ENCODE measurements around the gene TP53I3.
"Not testable (repeated sequence)": the region's sequence is repeated elsewhere in the genome, so short reads cannot be mapped to it uniquely, and the experiment has no call there.

TP53I3 gene, protein sequence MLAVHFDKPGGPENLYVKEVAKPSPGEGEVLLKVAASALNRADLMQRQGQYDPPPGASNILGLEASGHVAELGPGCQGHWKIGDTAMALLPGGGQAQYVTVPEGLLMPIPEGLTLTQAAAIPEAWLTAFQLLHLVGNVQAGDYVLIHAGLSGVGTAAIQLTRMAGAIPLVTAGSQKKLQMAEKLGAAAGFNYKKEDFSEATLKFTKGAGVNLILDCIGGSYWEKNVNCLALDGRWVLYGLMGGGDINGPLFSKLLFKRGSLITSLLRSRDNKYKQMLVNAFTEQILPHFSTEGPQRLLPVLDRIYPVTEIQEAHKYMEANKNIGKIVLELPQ

GRCh38 chr2:24084386-24085199, at the start of gene TP53I3:
TP53I3 (minus strand) TSS chr2:24084834; CDS start chr2:24084326, 508 bp downstream.
- FAIRE-seq: no peak

GRCh38 chr2:24132543-24132942, 47.9 kb upstream of the TP53I3 start:
- FAIRE-seq: no peak

GRCh38 chr2:24125956-24126355, 41.3 kb upstream of the TP53I3 start:
- FAIRE-seq: no peak

GRCh38 chr2:24123922-24124580, 39.4 kb upstream of the TP53I3 start:
- FAIRE-seq: no peak

DNA sequence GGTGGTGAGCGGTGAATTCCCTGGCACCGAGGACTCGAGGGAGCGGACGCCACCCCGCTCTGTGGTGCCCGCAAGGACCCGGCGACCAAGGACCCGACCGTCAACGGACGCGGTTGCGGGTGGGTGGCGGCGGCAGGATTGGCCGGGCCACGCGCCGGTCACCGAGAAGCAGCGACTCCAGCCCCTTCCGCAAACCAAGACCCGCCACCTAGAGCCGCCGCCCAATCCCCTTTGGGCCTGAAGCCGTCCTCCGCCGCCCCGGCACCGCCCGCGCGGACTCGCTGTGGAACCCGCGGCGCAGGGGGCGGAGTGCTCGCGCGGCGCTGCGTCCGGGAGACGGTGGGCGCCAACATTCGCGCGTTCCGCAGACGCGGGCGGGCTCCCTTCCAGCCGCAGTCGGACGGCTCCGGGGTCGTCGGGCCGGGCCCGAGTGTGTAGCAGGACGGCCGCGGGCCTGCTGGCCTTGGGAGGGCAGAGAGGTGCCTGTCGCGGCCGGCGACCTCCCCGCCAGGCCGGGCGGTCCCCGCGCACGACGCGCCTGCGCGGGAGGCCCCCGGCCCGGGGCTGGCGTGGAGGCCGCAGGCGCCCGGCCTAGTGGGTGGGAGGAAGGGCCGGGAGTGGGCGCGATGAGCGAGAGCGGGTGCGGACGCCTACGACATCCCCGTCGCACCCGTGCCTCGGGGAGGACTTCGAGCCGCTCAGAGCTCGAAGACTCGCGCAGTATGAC, 38.7 kb upstream of the TP53I3 start, which contains the start of the genes FAM228B and PFN4:
Gene FAM228B (plus strand): TSS at position 275 of the 727 bp plus-strand sequence. CDS start 893 bp downstream, outside the sequence.
Gene PFN4 (minus strand): TSS at position 140 of the 727 bp plus-strand sequence. CDS start 799 bp downstream, outside the sequence.
- no peak for FAIRE-seq

- FAIRE-seq: no peak
Observed at GRCh38 chr2:24122366-24123194, 37.9 kb upstream of the TP53I3 start.

GRCh38 chr2:24121469-24121868, 36.8 kb upstream of the TP53I3 start:
- FAIRE-seq: no peak

GRCh38 chr2:24121066-24121465, 36.4 kb upstream of the TP53I3 start:
- FAIRE-seq: no peak

GRCh38 chr2:24117902-24118301, 33.3 kb upstream of the TP53I3 start:
- no peak for FAIRE-seq

GRCh38 chr2:24115057-24115456, 30.4 kb upstream of the TP53I3 start:
- FAIRE-seq: no peak

DNA sequence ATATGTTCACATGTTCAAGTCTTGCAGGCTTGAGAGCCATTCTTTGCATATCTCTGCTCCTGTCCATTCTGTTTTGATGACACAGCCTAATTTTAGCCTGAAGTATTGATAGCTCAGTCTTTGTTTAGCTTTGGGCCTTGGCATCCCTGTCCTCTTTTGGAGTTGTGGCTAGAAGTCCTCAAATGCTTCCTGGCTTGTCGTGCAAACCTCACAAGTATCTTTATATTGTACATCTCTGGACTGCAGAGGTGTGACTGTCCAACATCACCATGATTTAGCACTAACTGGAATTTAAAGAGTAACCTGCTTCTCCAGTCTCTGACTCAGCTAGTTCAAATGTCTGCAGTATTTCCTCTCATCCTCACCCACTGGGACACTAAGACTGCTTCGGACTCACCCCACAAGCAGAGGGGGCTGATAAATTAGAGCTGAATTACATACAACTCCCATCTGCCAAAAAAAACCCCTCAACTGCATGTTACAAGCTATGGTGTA, 26.8 kb upstream of the TP53I3 start:
- no peak for FAIRE-seq

DNA sequence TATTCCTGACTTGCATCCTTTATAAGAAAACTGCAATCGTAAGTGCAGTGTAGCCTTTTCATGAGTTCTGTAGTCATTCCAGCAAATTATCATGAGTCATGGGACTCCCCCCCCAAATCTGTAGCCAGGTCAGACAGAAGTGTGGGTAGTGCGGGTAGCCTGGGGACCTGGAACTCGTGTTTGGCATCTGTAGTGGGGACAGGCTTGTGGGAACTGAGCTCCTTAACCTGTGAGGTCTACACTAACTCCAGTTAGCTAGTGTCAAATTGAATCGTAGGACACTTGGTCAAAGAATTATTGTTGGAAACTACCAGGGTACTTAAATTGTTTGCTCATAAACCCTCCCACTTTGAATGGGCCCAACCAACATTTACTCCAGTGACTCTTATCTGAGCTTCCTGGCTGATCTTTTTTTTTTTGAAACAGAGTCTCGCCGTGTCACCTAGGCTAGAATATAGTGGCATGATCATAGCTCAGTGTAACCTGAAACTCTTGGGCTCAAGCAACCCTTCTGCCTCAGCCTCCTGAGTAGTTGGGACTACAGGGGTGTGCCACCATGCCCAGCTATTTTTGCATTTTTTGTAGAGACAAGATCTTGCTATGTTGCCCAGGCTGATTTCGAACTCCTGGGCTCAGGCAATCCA, 26.1 kb upstream of the TP53I3 start:
- no peak for FAIRE-seq

DNA sequence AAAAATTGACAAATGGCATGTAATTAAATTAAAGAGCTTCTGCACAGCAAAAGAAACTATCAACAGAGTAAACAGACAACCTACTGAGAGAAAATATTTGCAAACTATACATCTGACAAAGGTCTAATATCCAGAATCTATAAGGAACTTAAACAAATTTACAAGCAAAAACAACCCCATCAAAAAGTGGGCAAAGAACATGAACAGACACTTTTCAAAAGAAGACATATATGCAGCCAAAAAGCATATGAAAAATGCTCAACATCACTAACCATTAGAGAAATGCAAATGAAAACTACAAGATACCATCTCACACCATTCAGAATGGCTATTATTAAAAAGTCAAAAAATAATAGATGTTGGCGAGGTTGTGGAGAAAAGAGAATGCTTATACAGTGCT, 24.8 kb upstream of the TP53I3 start:
- FAIRE-seq: not testable (repeated sequence)

DNA sequence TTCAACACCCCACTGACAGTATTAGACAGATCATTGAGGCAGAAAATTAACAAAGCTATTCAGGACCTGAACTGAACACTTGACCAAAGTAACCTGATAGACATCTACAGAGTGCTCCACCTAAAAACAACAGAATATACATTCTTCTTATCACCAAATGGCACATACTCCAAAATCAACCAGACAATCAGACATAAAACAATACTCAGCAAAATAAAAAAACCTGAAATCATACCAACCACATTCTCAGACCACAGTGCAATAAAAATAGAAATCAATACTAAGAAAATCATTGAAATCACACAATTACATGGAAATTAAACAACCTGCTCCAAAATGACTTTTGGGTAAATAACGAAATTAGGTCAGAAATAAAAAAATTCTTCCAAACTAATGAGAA, 22.7 kb upstream of the TP53I3 start:
- no peak for FAIRE-seq

DNA sequence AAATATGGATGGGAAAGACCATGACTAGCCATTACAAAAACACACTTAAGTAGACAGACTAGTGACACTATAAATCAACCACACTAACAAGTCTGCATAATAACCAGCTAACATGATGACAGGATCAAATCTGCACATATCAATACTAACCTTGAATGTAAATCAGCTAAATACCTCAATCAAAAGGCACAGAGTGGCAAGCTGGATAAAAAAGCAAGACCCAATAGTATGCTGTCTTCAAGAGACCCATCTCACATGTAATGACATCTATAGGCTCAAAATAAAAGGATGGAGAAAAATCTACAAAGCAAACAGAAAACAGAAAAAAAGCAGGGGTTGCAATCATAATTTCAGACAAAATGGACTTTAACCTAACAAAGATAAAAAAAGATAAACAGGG, 22.2 kb upstream of the TP53I3 start:
- no peak for FAIRE-seq

GRCh38 chr2:24105816-24106215, 21.2 kb upstream of the TP53I3 start:
- FAIRE-seq: no peak

DNA sequence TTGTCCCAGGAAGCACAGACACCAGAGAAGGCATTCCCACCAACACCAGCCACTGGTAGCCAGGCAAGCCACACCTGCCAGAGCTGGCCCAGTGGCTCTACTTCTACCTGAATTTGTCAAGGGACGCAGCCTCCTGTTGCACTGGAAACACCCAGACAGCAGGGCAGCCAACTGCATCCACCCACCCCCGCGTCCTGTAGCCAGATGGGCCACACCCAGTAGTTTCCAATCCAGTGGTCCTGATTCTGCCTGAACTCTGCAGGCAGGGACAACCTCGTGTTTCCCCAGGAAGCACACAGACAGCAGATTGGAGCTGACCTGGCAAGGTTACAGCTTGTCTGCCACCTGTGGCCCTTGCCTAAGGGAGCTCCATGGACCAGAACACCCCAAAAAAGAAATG, 20.3 kb upstream of the TP53I3 start:
- no peak for FAIRE-seq

GRCh38 chr2:24104110-24104650, 19.5 kb upstream of the TP53I3 start:
- FAIRE-seq: no peak

DNA sequence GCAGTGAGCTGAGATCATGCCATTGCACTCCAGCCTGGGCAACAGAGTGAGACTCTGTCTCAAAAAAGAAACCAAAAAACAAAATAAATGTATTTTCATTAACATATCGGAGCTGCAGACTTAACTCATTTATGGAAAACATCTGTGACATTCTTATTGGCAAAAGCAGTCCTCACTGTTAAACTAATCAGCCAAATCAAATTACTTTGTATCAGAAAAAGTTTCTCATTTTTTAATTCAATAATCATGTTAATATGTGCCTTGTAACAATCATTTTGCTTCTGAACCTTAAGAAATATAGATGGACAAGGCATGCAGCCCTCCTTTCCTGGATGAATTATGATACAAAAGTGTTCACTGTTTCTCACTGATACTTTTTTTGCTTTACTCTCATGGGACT, 18.0 kb upstream of the TP53I3 start:
- FAIRE-seq: no peak

GRCh38 chr2:24101992-24102391, 17.4 kb upstream of the TP53I3 start:
- FAIRE-seq: no peak

DNA sequence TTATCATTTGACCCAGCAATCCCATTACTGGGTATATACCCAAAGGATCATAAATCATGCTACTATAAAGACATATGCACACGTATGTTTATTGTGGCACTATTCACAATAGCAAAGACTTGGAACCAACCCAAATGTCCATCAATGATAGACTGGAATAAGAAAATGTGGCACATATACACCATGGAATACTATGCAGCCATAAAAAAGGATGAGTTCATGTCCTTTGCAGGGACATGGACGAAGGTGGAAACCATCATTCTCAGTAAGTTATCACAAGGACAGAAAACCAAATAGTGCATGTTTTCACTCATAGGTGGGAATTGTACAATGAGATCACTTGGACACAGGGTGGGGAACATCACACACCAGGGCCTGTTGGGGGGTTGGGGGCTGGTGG, 16.1 kb upstream of the TP53I3 start:
- FAIRE-seq: not testable (repeated sequence)

Measured in endometrium (tissue), 2 donors.